ENCODE data around the gene TSHZ3. TPM values are rescaled to one million over a fixed set of nuclear protein-coding genes. Genes with fewer than 3 reads are reported as not detected.

The TSHZ3 gene
- total RNA-seq, 1 experiment from 2014 or later: 14.8 TPM

DNA sequence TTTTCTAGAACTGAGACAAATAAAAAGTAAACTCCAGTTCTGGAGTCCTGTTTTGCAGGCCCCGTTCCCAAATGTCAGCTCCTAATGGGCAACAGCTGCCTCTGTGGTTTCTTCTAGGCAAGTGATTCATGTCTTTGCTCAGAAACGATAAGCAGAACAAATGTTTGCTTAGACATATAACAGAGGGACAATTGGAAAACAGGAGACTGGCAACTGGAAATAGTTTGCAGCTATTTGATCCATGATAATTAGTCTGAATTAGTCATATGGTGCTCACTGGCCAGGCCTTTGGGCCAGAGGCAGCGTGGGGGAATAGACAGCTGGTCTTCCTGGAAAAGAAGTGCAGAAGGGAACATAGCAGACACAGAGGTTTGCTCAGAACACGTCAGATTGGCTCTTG is 29.2 kb upstream of the TSHZ3 start:
- ChIA-PET CTCF (no interaction called here), POLR2A (ENCODE audit: low non-redundant PET) (no interaction called here)
- H3K27ac ChIP-seq (ENCODE audit: low read depth, low read length, poor library complexity, severe bottlenecking): no peak overlapping the region
- H3K4me3 ChIP-seq (ENCODE audit: low read depth, low read length, poor library complexity, severe bottlenecking): no peak overlapping the region
- no peaks in the 10 kb centered on the region for H3K9me3 ChIP-seq (ENCODE audit: low read depth, low read length, poor library complexity, severe bottlenecking)
- no peaks in the 10 kb centered on the region for H3K36me3 ChIP-seq (ENCODE audit: insufficient read depth, low read length, poor library complexity, severe bottlenecking)
- BruUV-seq (replicated peaks): no TSS peak
- TF ChIP-seq, protein P1, sequence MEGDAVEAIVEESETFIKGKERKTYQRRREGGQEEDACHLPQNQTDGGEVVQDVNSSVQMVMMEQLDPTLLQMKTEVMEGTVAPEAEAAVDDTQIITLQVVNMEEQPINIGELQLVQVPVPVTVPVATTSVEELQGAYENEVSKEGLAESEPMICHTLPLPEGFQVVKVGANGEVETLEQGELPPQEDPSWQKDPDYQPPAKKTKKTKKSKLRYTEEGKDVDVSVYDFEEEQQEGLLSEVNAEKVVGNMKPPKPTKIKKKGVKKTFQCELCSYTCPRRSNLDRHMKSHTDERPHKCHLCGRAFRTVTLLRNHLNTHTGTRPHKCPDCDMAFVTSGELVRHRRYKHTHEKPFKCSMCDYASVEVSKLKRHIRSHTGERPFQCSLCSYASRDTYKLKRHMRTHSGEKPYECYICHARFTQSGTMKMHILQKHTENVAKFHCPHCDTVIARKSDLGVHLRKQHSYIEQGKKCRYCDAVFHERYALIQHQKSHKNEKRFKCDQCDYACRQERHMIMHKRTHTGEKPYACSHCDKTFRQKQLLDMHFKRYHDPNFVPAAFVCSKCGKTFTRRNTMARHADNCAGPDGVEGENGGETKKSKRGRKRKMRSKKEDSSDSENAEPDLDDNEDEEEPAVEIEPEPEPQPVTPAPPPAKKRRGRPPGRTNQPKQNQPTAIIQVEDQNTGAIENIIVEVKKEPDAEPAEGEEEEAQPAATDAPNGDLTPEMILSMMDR (conservative IDR thresholded peaks at IDR 0.05; ENCODE audit: low read depth, low read length): no peak
- no peak for TF ChIP-seq EZH2 (IDR thresholded peaks at IDR 0.05; ENCODE audit: borderline replicate concordance, low read depth, low read length, poor library complexity, severe bottlenecking)
- intact Hi-C loops (cut with micrococcal nuclease; ENCODE audit: unreplicated experiment): no loop called here
- H3K4me1 ChIP-seq (ENCODE audit: insufficient read depth, low read length, poor library complexity, severe bottlenecking): no peaks in the 10 kb centered on the region
- no peak for DNase-seq (ENCODE audit: low spot score)
- H3K27me3 ChIP-seq (replicated peaks; ENCODE audit: insufficient read depth, low read depth, low read length, poor library complexity): no peaks in the 10 kb centered on the region

DNA sequence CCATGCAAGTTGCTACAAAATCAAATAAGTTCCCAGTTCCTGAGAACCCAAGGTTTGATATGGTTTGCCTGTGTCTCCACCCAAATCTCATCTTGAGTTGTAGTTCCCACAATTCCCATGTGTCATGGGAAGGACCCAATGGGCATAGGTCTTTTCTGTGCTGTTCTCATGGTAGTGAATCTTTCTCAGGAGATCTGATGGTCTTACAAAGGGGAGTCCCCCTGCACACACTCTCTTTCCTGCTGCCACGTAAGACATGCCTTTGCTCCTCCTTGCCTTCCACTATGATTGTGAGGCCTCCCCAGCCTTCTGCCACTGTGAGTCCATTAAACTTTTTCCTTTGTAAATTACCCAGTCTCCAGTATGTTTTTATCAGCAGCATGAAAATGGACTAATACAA is 28.5 kb upstream of the TSHZ3 start:
- no peaks in the 10 kb centered on the region for H3K4me1 ChIP-seq (ENCODE audit: insufficient read depth, low read length, poor library complexity, severe bottlenecking)
- intact Hi-C loops (cut with micrococcal nuclease; ENCODE audit: unreplicated experiment): no loop called here
- POLR2A ChIA-PET (ENCODE audit: low non-redundant PET): no interaction called here
- H3K27ac ChIP-seq (ENCODE audit: low read depth, low read length, poor library complexity, severe bottlenecking): no peak overlapping the region
- no peaks in the 10 kb centered on the region for H3K36me3 ChIP-seq (ENCODE audit: insufficient read depth, low read length, poor library complexity, severe bottlenecking)
- BruUV-seq (replicated peaks): no TSS peak
- no peak overlapping the region for H3K4me3 ChIP-seq (ENCODE audit: low read depth, low read length, poor library complexity, severe bottlenecking)
- H3K27me3 ChIP-seq (replicated peaks; ENCODE audit: insufficient read depth, low read depth, low read length, poor library complexity): no peaks in the 10 kb centered on the region
- TF ChIP-seq, protein P1 (conservative IDR thresholded peaks at IDR 0.05; ENCODE audit: low read depth, low read length): no peak
- TF ChIP-seq EZH2 (IDR thresholded peaks at IDR 0.05; ENCODE audit: borderline replicate concordance, low read depth, low read length, poor library complexity, severe bottlenecking): no peak
- H3K9me3 ChIP-seq (ENCODE audit: low read depth, low read length, poor library complexity, severe bottlenecking): no peaks in the 10 kb centered on the region
- CTCF ChIA-PET: no interaction called here
- no peak for DNase-seq (ENCODE audit: low spot score)

DNA sequence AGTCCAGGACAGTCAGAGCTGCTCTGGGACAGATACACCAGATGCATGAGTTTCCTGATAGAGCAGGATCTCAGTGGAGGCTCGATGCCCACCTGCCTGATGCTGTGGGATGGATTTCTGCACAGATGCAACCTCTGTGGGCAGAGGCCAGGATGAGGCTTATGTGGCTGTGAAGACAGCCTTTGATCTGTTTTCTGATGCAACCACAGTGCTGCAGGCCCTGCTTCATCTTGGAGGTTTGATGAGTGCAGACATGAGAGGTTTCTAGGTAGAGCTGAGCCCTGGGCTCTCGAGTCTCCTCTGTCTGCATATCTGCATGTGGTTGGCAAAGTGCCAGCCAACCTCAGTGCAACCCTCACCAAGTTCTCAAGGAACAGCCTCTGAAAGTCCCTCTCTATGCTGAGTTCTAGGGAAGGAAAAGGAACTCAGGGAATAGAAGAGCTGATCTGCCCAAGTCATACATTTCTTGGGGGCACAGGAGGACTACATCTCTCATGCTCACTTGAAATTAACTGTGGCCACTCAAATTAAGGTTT is 23.1 kb upstream of the TSHZ3 start:
- Histone ChIP-seq H3K4me3 (ENCODE audit: low read depth, low read length, poor library complexity, severe bottlenecking) (no peak overlapping the region), H3K27me3 (replicated peaks; ENCODE audit: insufficient read depth, low read depth, low read length, poor library complexity) (no peaks in the 10 kb centered on the region), H3K27ac (ENCODE audit: low read depth, low read length, poor library complexity, severe bottlenecking) (no peak overlapping the region), H3K36me3 (ENCODE audit: insufficient read depth, low read length, poor library complexity, severe bottlenecking) (no peaks in the 10 kb centered on the region), H3K4me1 (ENCODE audit: insufficient read depth, low read length, poor library complexity, severe bottlenecking) (no peaks in the 10 kb centered on the region), H3K9me3 (ENCODE audit: low read depth, low read length, poor library complexity, severe bottlenecking) (no peaks in the 10 kb centered on the region)
- no TSS peak for BruUV-seq (replicated peaks)
- ChIA-PET POLR2A (ENCODE audit: low non-redundant PET) (no interaction called here), CTCF (no interaction called here)
- DNase-seq (ENCODE audit: low spot score): no peak
- intact Hi-C loops (cut with micrococcal nuclease; ENCODE audit: unreplicated experiment): no loop called here
- TF ChIP-seq, protein P1 (conservative IDR thresholded peaks at IDR 0.05; ENCODE audit: low read depth, low read length): no peak
- TF ChIP-seq EZH2 (IDR thresholded peaks at IDR 0.05; ENCODE audit: borderline replicate concordance, low read depth, low read length, poor library complexity, severe bottlenecking): no peak
